ENCODE results near the gene KRIT1.

GRCh38 chr7:92281031-92281430 is 35.3 kb upstream of the KRIT1 start:
- TF ChIP-seq ZNF446 (CRISPR knock-in tag; IDR thresholded peaks at IDR 0.05) = no peak
- TF ChIP-seq ZNF512 (CRISPR knock-in tag; IDR thresholded peaks at IDR 0.05) = no peak
- TF ChIP-seq CERS6 (CRISPR knock-in tag; IDR thresholded peaks at IDR 0.05) = no peak
- TF ChIP-seq ZNF138 (CRISPR knock-in tag; IDR thresholded peaks at IDR 0.05; ENCODE audit: low read depth) = no peak
- TF ChIP-seq GATA4 (IDR thresholded peaks at IDR 0.05; ENCODE audit: borderline replicate concordance, low read depth) = no peak
- no peak for TF ChIP-seq ARNTL (CRISPR knock-in tag; IDR thresholded peaks at IDR 0.05)
- no peak for TF ChIP-seq BHLHE40 (IDR thresholded peaks at IDR 0.05; ENCODE audit: low read length)
- TF ChIP-seq JDP2 (CRISPR knock-in tag; IDR thresholded peaks at IDR 0.05; ENCODE audit: borderline replicate concordance) = no peak
- no peak for TF ChIP-seq CTCF (CRISPR knock-in tag; IDR thresholded peaks at IDR 0.05)
- no peak for TF ChIP-seq ZC3H4 (CRISPR knock-in tag; IDR thresholded peaks at IDR 0.05; ENCODE audit: borderline replicate concordance)
- TF ChIP-seq ZNF234 (CRISPR knock-in tag; conservative IDR thresholded peaks at IDR 0.05) = no peak
- TF ChIP-seq SMC3 (IDR thresholded peaks at IDR 0.05; ENCODE audit: low read length) = no peak
